Aorta (tissue), 5 donors: Measurements from ENCODE around the gene ATP13A3. TPM values are rescaled to one million over a fixed set of nuclear protein-coding genes. Genes with fewer than 3 reads are reported as not detected.
"Not testable (repeated sequence)": the region's sequence is repeated elsewhere in the genome, so short reads cannot be mapped to it uniquely, and the experiment has no call there.

ENCODE experiments used
- ATAC-seq: fragments of 200-7000 bp; cut with Tn5 transposase; one replicate; pipeline ENCODE4 v1.9.1; 2022; ENCODE audit warnings: moderate library complexity; ENCODE audit not compliant: low FRiP score
- DNase-seq, 2 donors: peaks; one replicate each; pipeline ENCODE4 v3.0.0-alpha.2; 2020
- H3K27ac ChIP-seq, 2 donors: one replicate each; pipeline ENCODE4 v1.5.1; 2013; ENCODE audit warnings: low read length in 2 of 2, mild to moderate bottlenecking in 2 of 2, moderate library complexity in 2 of 2, control low read depth in 1 of 2, inconsistent platforms in 1 of 2, low read depth in 1 of 2
- H3K27me3 ChIP-seq, 2 donors: one replicate each; pipeline ENCODE4 v1.6.1; 2013; ENCODE audit warnings: control low read depth in 1 of 2, low read length in 1 of 2, mild to moderate bottlenecking in 1 of 2, moderate library complexity in 1 of 2; ENCODE audit not compliant: insufficient read depth in 2 of 2, control insufficient read depth in 1 of 2
- H3K36me3 ChIP-seq, 2 donors: one replicate each; pipeline ENCODE4 v1.6.1; 2013; ENCODE audit warnings: control low read depth in 1 of 2, low read length in 1 of 2, mild to moderate bottlenecking in 1 of 2; ENCODE audit not compliant: insufficient read depth in 2 of 2, control insufficient read depth in 1 of 2
- H3K4me1 ChIP-seq, 2 donors: one replicate each; pipeline ENCODE4 v1.6.1; 2013; ENCODE audit warnings: low read length in 2 of 2, control low read depth in 1 of 2, mild to moderate bottlenecking in 1 of 2, moderate library complexity in 1 of 2; ENCODE audit not compliant: insufficient read depth in 2 of 2, control insufficient read depth in 1 of 2
- H3K4me3 ChIP-seq, 2 donors: one replicate each; pipeline ENCODE4 v1.5.1; 2013; ENCODE audit warnings: low read length in 2 of 2, control low read depth in 1 of 2, mild to moderate bottlenecking in 1 of 2
- H3K9me3 ChIP-seq: one replicate; pipeline ENCODE4 v1.6.1; 2013; ENCODE audit warnings: mild to moderate bottlenecking, low read length; ENCODE audit not compliant: control insufficient read depth
- WGBS, 2 donors: extraction: QIAGEN DNeasy Blood & Tissue Kit; methylation state at CpG; one replicate each; pipeline ENCODE4 v1.1.7; 2013; 5-methylcytosine and 5-hydroxymethylcytosine counted together
- intact Hi-C, 2 donors: fragments of 100-400 bp; cut with DNase I; formaldehyde crosslinking; loops; one replicate each; pipeline versions ENCODE4 v1.14.2 to v1.15.0; 2022
- polyA plus RNA-seq, 2 donors: library from polyadenylated mRNA; stranded (reverse); fragments of 200-250 nt; gene quantifications; one replicate each; pipeline ENCODE4 v1.2.3, GENCODE V29; 2013
- total RNA-seq, 2 donors: library from RNA; stranded (reverse); fragmentation: NEBNext Ultra II Directional; extraction: Animal tissue kit (Norgen Biotek cat#: 25700); gene quantifications; one replicate each; pipeline ENCODE4 v1.2.1, GENCODE V29; 2021
- donor health status: healthy with polysubstance abuse.
- donor health status: Bipolar disorder and iron deficiency.
- donor health status: DM: no; HTN: no; CAD: no.
- donor health status: DM: no; HTN: no; CAD: no.
- donor health status: DM: yes; HTN: yes; CAD: no.

The ATP13A3 gene
- total and polyA plus RNA-seq, 4 donors, result 14.1 to 189 (median 82.7) TPM

DNA sequence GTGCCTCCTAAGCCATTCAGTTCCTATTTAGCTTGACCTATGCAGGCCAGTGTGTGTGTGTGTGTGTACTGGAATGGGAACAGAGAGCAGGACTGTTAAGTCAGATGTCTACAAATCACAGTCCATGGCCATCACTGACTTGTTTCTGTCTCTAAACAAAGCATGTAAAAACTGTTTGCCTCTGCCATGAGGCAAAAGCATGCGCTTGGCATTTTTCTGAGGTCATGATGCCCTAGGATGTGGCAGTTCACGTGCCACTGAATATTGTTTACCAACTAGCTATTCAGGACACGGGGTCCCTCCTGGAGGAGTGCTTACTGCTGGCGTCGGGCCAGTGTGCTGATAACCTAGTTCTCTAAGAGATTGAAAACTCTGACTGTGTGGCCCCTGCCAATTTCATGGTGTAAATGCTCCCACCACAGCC is 8.2 kb upstream of the ATP13A3 start:
- intact Hi-C loops, result no loop called here
- WGBS, 2 donors, result 78 to 79% methylated on average over 5 of the region's 5 CpGs

DNA sequence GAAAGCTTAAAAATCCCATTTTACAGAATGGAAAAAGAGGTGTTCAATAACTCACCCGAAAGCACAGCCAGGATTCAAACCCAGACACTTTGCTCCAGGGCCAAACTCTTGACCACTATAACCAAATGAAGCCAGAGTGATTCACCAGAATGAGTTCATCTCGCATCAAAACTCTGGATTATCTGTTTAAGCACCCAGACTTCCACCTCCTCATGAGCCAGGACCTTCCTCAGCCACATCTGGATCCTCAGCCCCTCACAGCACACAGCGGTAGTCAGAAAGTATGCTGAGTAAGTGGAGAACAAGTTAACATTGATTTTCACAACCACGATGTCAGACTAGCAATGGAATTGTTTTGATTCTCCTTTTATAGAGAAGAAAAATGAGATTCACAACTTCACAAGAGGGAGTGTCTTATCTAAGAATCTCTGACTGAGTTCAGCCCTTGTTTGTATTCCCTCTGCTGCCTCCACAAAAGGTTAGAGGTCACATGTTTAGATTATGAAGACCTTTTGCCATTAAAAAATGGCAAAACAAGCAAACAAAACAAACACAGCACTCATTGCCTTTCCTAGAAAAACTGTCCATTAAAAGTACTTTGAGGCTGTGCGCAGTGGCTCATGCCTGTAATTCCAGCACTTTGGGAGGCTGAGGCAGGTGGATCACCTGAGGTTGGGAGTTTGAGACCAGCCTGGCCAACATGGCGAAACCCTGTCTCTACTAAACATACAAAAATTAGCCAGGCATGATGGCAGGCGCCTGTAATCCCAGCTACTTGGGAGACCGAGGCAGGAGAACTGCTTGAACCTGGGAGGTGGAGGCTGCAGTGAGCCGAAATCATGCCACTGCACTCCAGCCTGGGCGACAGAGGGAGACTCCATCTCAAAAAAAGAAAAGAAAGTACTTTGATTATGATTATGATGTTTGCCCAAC is 7.5 kb upstream of the ATP13A3 start:
- intact Hi-C loops, ATAC-seq: not testable (repeated sequence)

More for the DNA sequence above, 8.2 kb upstream of the ATP13A3 start:
- no peak overlapping the region for H3K4me3 ChIP-seq
- no peak overlapping the region for H3K27ac ChIP-seq
- no peak for ATAC-seq
- no peaks in the 10 kb centered on the region for H3K4me1 ChIP-seq
- no peaks in the 10 kb centered on the region for H3K9me3 ChIP-seq
- H3K36me3 ChIP-seq, result no peaks in the 10 kb centered on the region
- DNase-seq, result no peak
- H3K27me3 ChIP-seq, result no peaks in the 10 kb centered on the region

DNA sequence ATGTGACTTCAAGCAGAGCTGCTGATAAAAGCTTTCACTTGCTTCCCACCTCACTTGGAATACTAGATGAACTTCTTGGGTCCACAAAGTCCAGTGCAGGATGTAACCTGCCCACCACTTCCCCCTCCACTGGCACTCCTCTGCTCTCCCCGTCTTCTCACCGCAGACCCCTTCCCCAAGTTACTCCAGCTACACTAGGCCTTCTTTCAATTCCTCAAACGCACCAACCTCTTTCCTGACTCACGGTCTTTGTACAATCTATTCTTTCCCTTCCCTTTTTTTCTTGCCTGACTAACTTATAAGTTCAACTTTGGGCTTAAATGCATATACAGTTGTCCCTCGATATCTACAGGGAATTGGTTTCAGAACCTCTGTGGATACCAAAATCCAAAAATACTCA is 5.2 kb upstream of the ATP13A3 start:
- intact Hi-C loops, result no loop called here
- Histone ChIP-seq H3K27me3 (no peaks in the 10 kb centered on the region), H3K9me3 (no peaks in the 10 kb centered on the region), H3K4me3 (no peak overlapping the region), H3K4me1 (no peaks in the 10 kb centered on the region), H3K36me3 (no peaks in the 10 kb centered on the region), H3K27ac (no peak overlapping the region)
- ATAC-seq (no peak), DNase-seq (no peak)
- WGBS, 2 donors, result 93 to 95% methylated on average over 5 of the region's 5 CpGs

More for the DNA sequence above, 7.5 kb upstream of the ATP13A3 start:
- not testable (repeated sequence) for DNase-seq, H3K27ac ChIP-seq, H3K9me3 ChIP-seq, H3K4me1 ChIP-seq, H3K36me3 ChIP-seq, H3K4me3 ChIP-seq, H3K27me3 ChIP-seq
- WGBS, 2 donors, result 75 to 80% methylated on average over 10 of the region's 10 CpGs

DNA sequence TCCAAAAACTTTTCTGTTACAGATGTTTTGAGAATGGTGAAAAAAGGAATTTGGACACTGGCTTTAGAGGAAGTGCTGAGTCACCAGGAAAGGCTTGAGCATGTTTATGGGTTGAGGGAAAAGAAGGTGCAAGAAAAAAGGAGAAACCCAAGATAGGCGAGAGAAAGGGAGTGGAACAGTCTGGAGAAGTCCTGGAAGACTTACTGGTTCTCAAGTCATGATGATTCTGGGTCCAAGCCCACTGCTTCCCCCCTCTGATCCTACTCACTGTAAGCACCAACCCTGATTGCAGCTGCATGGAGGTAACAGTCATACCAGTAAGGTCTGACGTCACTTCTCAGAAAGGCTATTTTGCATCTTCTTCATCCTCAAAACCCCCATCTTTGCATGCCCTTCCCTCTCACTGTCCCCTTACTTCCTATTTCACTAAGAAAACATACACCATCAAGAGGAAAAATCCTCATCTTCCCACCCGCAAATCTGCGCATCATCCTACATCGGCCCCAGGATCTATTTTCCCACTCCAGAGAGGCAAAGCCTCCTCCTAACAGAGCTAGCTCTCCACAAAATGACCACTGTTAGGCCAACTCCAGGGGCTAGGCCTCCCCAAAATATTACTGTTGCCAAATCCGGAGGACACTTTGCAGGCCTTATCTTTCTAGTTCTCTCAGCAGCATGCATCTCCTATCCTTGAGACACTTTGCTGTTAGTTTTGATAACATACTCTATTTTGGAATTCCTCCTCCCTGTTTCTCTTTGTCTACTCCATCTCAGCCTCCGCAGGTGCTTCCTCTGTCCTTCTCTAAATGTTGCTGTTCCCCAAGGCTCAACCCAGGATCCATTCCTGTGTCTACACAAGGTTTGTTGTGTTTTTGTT is 3.2 kb upstream of the ATP13A3 start:
- no peak for ATAC-seq
- no peak for DNase-seq
- WGBS, 2 donors, result 80 to 82% methylated on average over 7 of the region's 7 CpGs
- no peak overlapping the region for H3K4me3 ChIP-seq
- no peaks in the 10 kb centered on the region for H3K4me1 ChIP-seq
- intact Hi-C loops, result loop anchor here (5.0 kb wide), 3 partner anchors 52 to 97 kb away; no protein-coding TSS in a partner anchor
- H3K9me3 ChIP-seq, result no peaks in the 10 kb centered on the region
- no peaks in the 10 kb centered on the region for H3K36me3 ChIP-seq
- H3K27ac ChIP-seq, result peak overlapping the region in 1 of 2 donors; percentile 56
- no peaks in the 10 kb centered on the region for H3K27me3 ChIP-seq

DNA sequence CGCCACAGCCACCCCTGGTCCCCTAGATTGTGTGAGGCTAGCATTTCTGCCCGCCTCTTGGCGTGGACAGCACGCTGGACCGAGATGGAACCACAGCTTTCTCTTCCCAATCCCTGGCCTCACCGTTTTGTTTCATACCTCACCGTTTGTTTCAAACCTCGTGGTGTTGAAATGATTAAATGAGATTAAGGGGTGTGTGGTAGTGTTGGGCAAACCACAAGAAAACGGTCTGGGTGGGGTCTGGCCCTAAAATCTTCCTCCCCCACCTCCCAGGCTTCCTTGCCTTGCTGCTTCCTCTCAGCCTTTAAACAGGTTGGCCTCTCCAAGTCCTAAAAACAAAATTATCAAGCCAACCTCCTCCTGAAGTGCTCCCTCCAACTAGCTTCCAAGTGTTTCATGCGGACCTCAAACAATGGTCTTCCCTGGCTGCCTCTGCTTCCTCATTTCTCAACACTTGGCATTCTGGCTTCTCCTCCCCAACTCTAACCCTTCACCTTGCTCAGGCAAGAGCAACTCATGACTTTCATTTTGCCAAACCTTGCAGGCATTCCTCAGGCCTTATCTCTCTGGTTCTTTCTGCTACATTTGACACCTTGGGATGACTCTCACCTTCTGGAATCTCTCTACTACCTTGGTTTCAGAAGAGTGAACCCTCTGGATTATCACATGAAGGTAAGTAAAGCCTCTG is 1.4 kb upstream of the ATP13A3 start:
- Histone ChIP-seq H3K27me3 (no peaks in the 10 kb centered on the region), H3K27ac (peak overlapping the region; percentile 49 to 73), H3K36me3 (no peaks in the 10 kb centered on the region), H3K9me3 (no peaks in the 10 kb centered on the region), H3K4me1 (no peaks in the 10 kb centered on the region), H3K4me3 (no peak overlapping the region)
- WGBS, 2 donors, result 82 to 83% methylated on average over 10 of the region's 10 CpGs
- DNase-seq (no peak), ATAC-seq (no peak)
- intact Hi-C loops, result loop anchor here (5.0 kb wide), 3 partner anchors 54 to 99 kb away; no protein-coding TSS in a partner anchor

DNA sequence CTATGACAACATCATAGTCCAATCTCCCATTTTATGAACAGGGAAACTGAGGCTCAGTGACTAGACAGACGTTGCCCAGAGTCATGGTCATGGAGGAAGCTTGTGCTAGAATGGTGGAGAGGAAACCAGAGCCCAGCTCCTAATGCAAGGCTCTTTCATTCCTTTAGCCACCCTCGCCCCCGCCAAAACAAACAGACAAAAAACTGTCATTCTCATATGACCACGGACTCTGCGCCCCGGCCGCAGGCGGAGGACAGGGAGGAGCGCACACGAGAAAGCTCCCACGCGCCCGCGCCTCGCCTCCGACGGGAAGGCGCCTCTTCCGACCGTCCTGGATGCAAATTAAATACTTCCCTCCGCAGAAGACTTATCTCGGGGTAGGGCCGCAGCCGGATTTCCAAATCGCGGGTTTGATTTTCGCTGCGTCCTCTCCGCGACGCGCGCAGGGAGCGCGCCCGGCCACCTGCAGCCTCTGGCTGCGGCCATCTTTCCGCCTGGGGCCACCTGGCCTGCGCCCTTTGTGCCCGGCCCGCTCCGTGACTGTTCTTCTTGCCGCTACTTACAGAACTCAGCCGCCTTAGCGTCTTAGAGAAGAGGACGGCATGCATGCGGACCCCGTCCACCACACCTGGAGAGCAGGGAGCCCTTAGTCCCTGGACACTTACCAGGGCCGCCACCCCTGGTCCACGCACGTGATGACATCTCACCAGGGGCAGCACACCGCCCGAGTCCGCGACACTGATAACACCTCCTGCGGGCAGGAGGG is 670 bp upstream of the ATP13A3 start:
- Histone ChIP-seq H3K27ac (peak overlapping the region in 1 of 2 donors; percentile 71), H3K36me3 (no peaks in the 10 kb centered on the region), H3K9me3 (no peaks in the 10 kb centered on the region), H3K4me3 (peak overlapping the region; percentile 36 to 71), H3K4me1 (no peaks in the 10 kb centered on the region), H3K27me3 (no peaks in the 10 kb centered on the region)
- peak; percentile 56 for ATAC-seq
- WGBS, 2 donors, result 32 to 34% methylated on average over 56 of the region's 56 CpGs
- peak; percentile 79 to 85 for DNase-seq
- intact Hi-C loops, result loop anchor here (5.0 kb wide), 3 partner anchors 55 to 100 kb away; no protein-coding TSS in a partner anchor

DNA sequence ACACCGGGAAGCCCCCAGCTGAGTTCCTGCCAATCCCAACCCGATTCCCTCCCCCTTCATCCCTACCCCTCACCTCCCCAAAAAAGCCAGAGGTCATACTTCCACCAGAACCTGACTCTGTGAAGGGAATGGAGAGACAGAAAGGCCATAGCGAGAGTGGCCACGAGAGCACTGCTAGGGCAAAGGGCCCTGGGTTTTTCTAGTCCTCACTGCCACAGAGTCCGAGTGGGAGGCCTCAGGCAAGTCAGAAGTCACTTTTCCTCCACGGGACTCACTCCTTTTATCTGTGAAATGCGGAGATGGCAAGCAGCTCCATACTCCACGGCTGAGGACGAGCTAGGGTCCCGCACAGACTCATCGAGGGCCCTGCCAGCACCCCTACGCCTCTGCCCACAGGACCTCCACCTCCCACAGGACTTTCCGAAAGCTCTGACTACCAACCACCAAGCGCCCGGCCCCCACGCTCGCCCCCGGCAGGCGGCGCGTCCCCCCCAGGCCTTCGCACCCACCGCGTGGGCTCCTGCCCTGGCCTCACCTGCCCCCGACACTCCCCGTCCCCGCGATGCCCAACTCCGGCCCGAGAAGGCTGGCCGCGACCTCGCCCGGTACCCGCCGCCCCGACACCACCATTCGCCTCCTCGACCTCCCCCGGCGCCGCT is 792 bp downstream of the ATP13A3 start:
- H3K27me3 ChIP-seq, result no peaks in the 10 kb centered on the region
- H3K9me3 ChIP-seq, result no peaks in the 10 kb centered on the region
- 0 to 1% methylated on average over 17 to 42 of the region's 42 CpGs for WGBS, 2 donors
- H3K4me3 ChIP-seq, result peak overlapping the region; percentile 89 to 95
- H3K36me3 ChIP-seq, result no peaks in the 10 kb centered on the region
- ATAC-seq (peak; percentile 7), DNase-seq (peak; percentile 66 to 86)
- H3K27ac ChIP-seq, result peak overlapping the region; percentile 80 to 96
- intact Hi-C loops, result loop anchor here (5.0 kb wide), 3 partner anchors 56 to 101 kb away; no protein-coding TSS in a partner anchor
- H3K4me1 ChIP-seq, result no peaks in the 10 kb centered on the region
